GM12891 (cell line): ENCODE data around the gene ARHGAP15.
A peak's percentile ranks its signal among the peaks of the same experiment; 100 is the strongest.

Source experiments
- DNase-seq: peaks from one replicate; pipeline ENCODE4 v3.0.0; 2011; ENCODE audit warnings: low spot score; ENCODE audit not compliant: insufficient read length
- FAIRE-seq: peaks from 2 replicates; lab custom pipeline; 2011; peaks lifted over from hg19 to GRCh38; lab: Jason Lieb, UNC
- PAX5 ChIP-seq: IDR thresholded peaks from 2 replicates; pipeline ENCODE4 v1.6.1; 2011; ENCODE audit warnings: low read length, moderate library complexity, mild to moderate bottlenecking; ENCODE audit not compliant: insufficient read depth, severe bottlenecking
- POLR2A ChIP-seq: IDR thresholded peaks from 2 replicates; pipeline ENCODE4 v1.6.1; 2011; ENCODE audit warnings: low read depth, low read length, control low read depth
- POLR2AphosphoS5 ChIP-seq: IDR thresholded peaks from 2 replicates; pipeline ENCODE4 v1.6.1; 2011; ENCODE audit warnings: low read depth, low read length, control low read depth
- POU2F2 ChIP-seq: IDR thresholded peaks from 2 replicates; pipeline ENCODE4 v1.6.1; 2011; ENCODE audit warnings: low read depth, mild to moderate bottlenecking, control low read depth, low read length, moderate library complexity
- SPI1 ChIP-seq: IDR thresholded peaks from 2 replicates; pipeline ENCODE4 v1.6.1; 2011; ENCODE audit warnings: low read depth, low read length, control low read depth
- TAF1 ChIP-seq: IDR thresholded peaks from 2 replicates; pipeline ENCODE4 v1.6.1; 2011; ENCODE audit warnings: low read depth, low read length, control low read depth

Gene ARHGAP15

GRCh38 chr2:143254110-143254509 is 124.9 kb downstream of the ARHGAP15 start:
- no peak for TF ChIP-seq POU2F2
- no peak for TF ChIP-seq SPI1
- TF ChIP-seq POLR2AphosphoS5 = no peak
- no peak for TF ChIP-seq PAX5
- TF ChIP-seq POLR2A = no peak
- no peak for TF ChIP-seq TAF1
- no peak for DNase-seq
- FAIRE-seq = peak; percentile 35

- TF ChIP-seq POLR2AphosphoS5 = no peak
- no peak for TF ChIP-seq SPI1
- no peak for TF ChIP-seq TAF1
- TF ChIP-seq POU2F2 = no peak
- no peak for TF ChIP-seq PAX5
- no peak for TF ChIP-seq POLR2A
- DNase-seq = no peak
- no peak for FAIRE-seq
Measured at GRCh38 chr2:143255086-143255485, 125.9 kb downstream of the ARHGAP15 start.

GRCh38 chr2:143255899-143256298 is 126.7 kb downstream of the ARHGAP15 start:
- DNase-seq = no peak
- TF ChIP-seq SPI1 (no peak), TAF1 (no peak), PAX5 (no peak), POU2F2 (no peak), POLR2AphosphoS5 (no peak), POLR2A (no peak)
- peak; percentile 82 for FAIRE-seq

DNA sequence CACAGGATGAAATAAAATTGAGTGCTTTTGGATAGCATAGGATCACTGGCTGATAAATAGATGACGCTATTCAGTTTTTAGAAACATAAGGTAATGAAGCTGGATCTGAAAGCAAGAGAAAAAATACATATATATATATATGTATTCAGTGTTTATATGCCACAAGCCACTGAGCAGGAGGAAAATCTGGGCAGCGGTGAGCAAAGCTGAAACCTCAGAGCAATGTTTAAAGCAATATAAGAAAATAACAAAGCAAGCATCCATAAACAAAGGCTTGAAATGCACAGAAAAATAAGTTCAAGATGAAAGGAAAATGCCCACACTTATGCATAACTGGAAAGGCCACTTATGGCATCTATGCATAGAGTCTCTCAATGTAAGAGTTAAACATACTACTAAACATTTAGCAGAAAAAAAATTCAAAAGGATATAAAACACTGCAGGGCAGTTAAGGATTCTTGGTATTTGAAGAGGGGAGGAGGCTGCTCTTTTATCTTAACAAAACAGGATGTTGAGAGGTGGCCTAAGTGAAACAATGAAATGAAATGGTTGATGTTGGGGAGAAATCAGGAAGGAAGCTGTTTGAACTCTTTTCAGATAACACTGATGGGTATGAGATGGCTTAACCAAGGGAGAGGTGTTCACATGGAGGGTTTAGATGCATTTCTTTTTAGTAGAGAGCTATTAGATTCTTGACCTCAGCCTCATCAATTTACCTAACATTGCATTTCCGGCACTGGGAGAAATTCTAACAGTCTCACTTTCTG is 129.1 kb downstream of the ARHGAP15 start:
- TF ChIP-seq POU2F2 (no peak), PAX5 (no peak), SPI1 (no peak), POLR2A (no peak)
- FAIRE-seq (peak; percentile 47), DNase-seq (no peak)

GRCh38 chr2:143259368-143259958 is 130.2 kb downstream of the ARHGAP15 start:
- TF ChIP-seq POLR2AphosphoS5 (no peak), POU2F2 (no peak), SPI1 (no peak)
- FAIRE-seq = peak; percentile 89

DNA sequence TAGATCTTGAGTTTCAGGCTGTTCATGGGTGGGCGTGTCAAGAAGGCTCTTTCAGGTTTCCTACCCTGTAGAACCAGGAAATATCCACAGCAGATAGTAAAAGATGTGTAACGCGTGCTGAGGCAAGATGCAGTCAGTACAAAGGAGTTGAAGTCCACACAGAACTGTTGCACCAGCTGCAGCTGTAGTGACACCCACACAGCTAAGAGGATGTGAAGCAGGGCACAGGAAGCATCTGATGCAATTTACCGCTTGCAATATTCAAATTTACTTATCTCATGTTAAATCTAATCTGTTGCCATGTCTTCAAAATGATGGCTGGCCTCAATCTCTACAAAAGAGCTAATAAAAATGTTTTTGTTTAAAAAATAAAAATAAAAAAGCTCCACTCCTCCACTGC is 132.8 kb downstream of the ARHGAP15 start:
- TF ChIP-seq POU2F2 (peak; percentile 47; the same call in 1 of the 2 replicates), SPI1 (peak; percentile 32; the same call in 1 of the 2 replicates), PAX5 (no peak)
- no peak for DNase-seq
- FAIRE-seq = peak; percentile 92

More at GRCh38 chr2:143259368-143259958, 130.2 kb downstream of the ARHGAP15 start:
- DNase-seq = no peak

- no peak for TF ChIP-seq POLR2AphosphoS5
- no peak for TF ChIP-seq TAF1
- no peak for TF ChIP-seq SPI1
- no peak for TF ChIP-seq POU2F2
- TF ChIP-seq PAX5 = no peak
- no peak for TF ChIP-seq POLR2A
- peak; percentile 66 for FAIRE-seq
- DNase-seq = no peak
Measured at GRCh38 chr2:143262389-143262788, 133.2 kb downstream of the ARHGAP15 start.

- peak; percentile 76 for FAIRE-seq
- TF ChIP-seq SPI1 = no peak
- no peak for TF ChIP-seq PAX5
- no peak for DNase-seq
Measured at GRCh38 chr2:143263066-143263625, 133.9 kb downstream of the ARHGAP15 start.

GRCh38 chr2:143264851-143265250 is 135.6 kb downstream of the ARHGAP15 start:
- DNase-seq (no peak), FAIRE-seq (no peak)
- no peak for TF ChIP-seq TAF1
- TF ChIP-seq PAX5 = no peak
- no peak for TF ChIP-seq POLR2AphosphoS5
- no peak for TF ChIP-seq POLR2A
- TF ChIP-seq SPI1 = no peak
- no peak for TF ChIP-seq POU2F2
